ENCODE data around the gene KRIT1. TPM values are rescaled to one million over a fixed set of nuclear protein-coding genes. Genes with fewer than 3 reads are reported as not detected.

Gene KRIT1
- total RNA-seq, 1 experiment from 2014 or later: 23.7 TPM

- Histone ChIP-seq H4K20me1 (ENCODE audit: low read length) (no peaks in the 10 kb centered on the region), H3K4me3 (ENCODE audit: low read length) (no peak overlapping the region), H3K4me1 (ENCODE audit: insufficient read depth, low read length) (no peaks in the 10 kb centered on the region), H3K9me3 (ENCODE audit: low read length) (no peaks in the 10 kb centered on the region), H2AFZ (ENCODE audit: low read length) (no peak overlapping the region), H3K27me3 (ENCODE audit: low read length) (no peaks in the 10 kb centered on the region), H3K9me2 (replicated peaks; ENCODE audit: low read length) (no peaks in the 10 kb centered on the region), H3K79me2 (ENCODE audit: low read length) (peaks cover 52% of the 10 kb centered on the region), H3K9ac (ENCODE audit: low read length) (no peak overlapping the region), H3F3A (ENCODE audit: low read length, unreplicated experiment) (no peaks in the 10 kb centered on the region), H3K4me2 (ENCODE audit: low read length) (no peak overlapping the region), H3K36me3 (ENCODE audit: low read depth, low read length) (peaks cover 12% of the 10 kb centered on the region), H3K27ac (ENCODE audit: low read length) (no peak overlapping the region)
- no peak for ATAC-seq
- no peak for TF ChIP-seq CTCF (conservative IDR thresholded peaks at IDR 0.05; ENCODE audit: low read depth, low read length)
- no peak for TF ChIP-seq EZH2 (IDR thresholded peaks at IDR 0.05; ENCODE audit: low read length, unreplicated experiment)
- TF ChIP-seq EZH2phosphoT487 (IDR thresholded peaks at IDR 0.05; ENCODE audit: borderline replicate concordance, low read length): no peak
- POLR2A ChIA-PET (ENCODE audit: unreplicated experiment): no interaction called here
- intact Hi-C loops (cut with micrococcal nuclease): no loop called here
- CTCF ChIA-PET: no interaction called here
- no peak for DNase-seq
- no TSS peak for BruUV-seq (replicated peaks)
Measured at GRCh38 chr7:92282930-92283329, 37.2 kb upstream of the KRIT1 start.

GRCh38 chr7:92282221-92282814 is 36.6 kb upstream of the KRIT1 start:
- no peak for ATAC-seq

More at GRCh38 chr7:92282221-92282814, 36.6 kb upstream of the KRIT1 start:
- POLR2A ChIA-PET (ENCODE audit: unreplicated experiment): no interaction called here
- H3K9me3 ChIP-seq (ENCODE audit: low read length): no peaks in the 10 kb centered on the region
- no peaks in the 10 kb centered on the region for H3K27me3 ChIP-seq (ENCODE audit: low read length)
- BruUV-seq (replicated peaks): no TSS peak
- no peak overlapping the region for H2AFZ ChIP-seq (ENCODE audit: low read length)
- H3K4me2 ChIP-seq (ENCODE audit: low read length): no peak overlapping the region
- H3F3A ChIP-seq (ENCODE audit: low read length, unreplicated experiment): no peaks in the 10 kb centered on the region
- no peak overlapping the region for H3K27ac ChIP-seq (ENCODE audit: low read length)
- intact Hi-C loops (cut with micrococcal nuclease): no loop called here
- CTCF ChIA-PET: no interaction called here
- peaks cover 54% of the 10 kb centered on the region for H3K79me2 ChIP-seq (ENCODE audit: low read length)
- DNase-seq: no peak
- H3K9me2 ChIP-seq (replicated peaks; ENCODE audit: low read length): no peaks in the 10 kb centered on the region
- no peak overlapping the region for H3K4me3 ChIP-seq (ENCODE audit: low read length)
- TF ChIP-seq EZH2 (IDR thresholded peaks at IDR 0.05; ENCODE audit: low read length, unreplicated experiment) (no peak), CTCF (conservative IDR thresholded peaks at IDR 0.05; ENCODE audit: low read depth, low read length) (no peak), EZH2phosphoT487 (IDR thresholded peaks at IDR 0.05; ENCODE audit: borderline replicate concordance, low read length) (no peak)
- no peak overlapping the region for H3K9ac ChIP-seq (ENCODE audit: low read length)
- no peaks in the 10 kb centered on the region for H4K20me1 ChIP-seq (ENCODE audit: low read length)
- no peaks in the 10 kb centered on the region for H3K4me1 ChIP-seq (ENCODE audit: insufficient read depth, low read length)
- peaks cover 11% of the 10 kb centered on the region for H3K36me3 ChIP-seq (ENCODE audit: low read depth, low read length)

Measured in PC-3 (cell line).